ENCODE data around the gene NXPH2. TPM values are rescaled to one million over a fixed set of nuclear protein-coding genes. Genes with fewer than 3 reads are reported as not detected.

Gene NXPH2
- 0.28 TPM in 1 of 2 replicates, not detected in the other for total RNA-seq

DNA sequence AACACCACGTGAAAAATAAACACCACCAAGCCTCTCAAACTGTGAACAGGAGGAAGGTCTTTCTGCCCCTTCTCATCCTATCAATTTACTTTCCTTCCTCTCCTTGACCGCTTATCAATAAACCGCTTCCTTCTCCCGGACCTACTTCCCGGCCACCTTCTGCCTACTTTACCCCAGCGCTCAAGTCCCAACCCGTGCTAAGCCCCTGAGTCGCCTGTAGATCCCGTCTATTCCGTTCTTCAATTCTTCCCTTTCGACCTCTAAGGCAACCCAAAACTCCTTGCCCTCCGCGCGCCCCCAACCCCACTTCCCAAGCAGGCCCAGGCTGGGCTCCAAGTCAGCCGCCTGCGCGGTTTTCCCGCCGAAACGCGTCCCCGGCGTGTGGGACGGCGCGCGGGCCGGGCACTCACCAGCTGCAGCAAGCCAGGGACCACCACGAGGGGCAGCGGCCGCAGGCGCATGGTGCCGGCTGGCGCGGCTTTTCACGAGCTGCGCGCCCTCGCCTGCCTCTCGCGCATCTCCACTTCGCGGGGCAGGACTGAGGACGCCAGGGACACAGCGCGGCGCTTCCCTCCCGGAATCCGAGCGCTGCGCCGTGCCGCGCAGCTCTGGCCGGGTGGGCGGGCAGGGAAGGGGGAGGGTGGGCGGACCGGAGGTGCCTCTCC is at the start of gene NXPH2:
Gene NXPH2, minus strand, starts transcription at position 610 of the 665 bp plus-strand sequence. Its CDS starts 149 bp downstream, at position 461.

All from regular cardiac myocyte (primary cell).